ENCODE results near the gene IDE. TPM values are rescaled to one million over a fixed set of nuclear protein-coding genes. Genes with fewer than 3 reads are reported as not detected.

Gene IDE
- total RNA-seq, 1 experiment from 2014 or later: 72.9 TPM

DNA sequence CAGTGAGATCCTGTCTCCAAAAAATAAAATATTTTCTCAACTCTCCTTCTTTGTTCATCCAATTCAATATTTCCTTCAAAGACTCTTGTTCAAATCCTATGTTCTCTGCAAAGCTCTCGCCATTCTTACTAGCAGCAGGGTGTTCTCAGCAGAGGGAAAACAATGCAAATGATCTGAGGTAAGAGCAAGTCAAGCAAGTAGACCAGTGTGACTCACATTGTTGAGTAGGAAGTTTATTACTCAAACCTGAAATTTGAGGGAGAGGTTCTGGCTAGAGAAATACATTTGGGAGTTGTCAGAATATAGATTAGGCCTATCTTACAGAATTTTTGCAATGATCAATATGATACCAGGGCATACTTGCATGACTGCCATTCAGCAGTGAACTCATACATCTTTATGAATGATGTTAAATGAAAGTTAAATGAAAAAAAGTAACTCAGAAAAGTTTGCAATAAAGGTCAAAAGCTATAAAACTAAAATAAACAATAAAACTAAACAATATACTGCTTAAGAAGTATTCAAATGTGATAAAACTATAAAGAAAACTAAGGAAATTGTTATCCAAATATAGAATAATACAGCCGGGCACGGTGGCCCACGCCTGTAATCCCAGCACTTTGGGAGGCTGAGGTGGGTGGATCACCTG, 5.8 kb downstream of the IDE start:
- peak; percentile 33 for DNase-seq (ENCODE audit: low spot score)

DNA sequence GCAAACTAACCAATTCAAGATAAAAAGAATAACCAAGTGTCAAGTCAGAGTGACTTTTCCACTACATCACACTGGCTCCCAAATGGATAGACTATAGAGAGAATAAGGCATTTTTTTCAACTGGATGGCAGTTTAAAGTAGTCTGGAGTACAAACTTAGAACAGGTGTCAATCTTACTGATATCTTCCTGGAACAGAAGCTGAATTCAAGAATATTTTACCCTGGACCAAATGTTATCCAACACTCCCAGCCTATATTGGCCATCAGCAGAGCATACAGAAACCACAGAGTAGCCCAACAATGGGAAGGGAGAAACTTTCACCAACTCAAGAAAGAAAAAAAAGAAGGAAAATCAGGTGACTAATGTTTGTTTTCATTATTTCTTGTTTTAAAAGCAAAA, 11.5 kb downstream of the IDE start:
- no peak for DNase-seq (ENCODE audit: low spot score)

DNA sequence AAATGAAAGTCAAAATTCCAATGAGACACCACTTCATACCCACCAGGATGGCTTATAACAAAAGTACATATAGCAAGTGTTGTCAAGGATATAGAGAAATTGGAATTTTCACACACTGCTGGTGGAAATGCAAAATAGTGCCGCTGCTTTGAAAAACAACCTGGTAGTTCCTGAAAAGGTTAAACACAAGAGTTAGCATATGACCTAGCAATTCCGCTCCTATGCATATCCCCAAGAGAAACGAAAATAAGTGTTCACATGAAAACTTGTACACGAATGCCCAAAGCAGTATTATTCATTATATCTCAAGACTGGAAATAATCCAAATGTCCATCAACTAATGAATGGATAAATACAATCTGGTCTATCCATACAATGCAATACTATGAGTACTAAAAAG, 14.8 kb downstream of the IDE start:
- DNase-seq (ENCODE audit: low spot score): no peak

DNA sequence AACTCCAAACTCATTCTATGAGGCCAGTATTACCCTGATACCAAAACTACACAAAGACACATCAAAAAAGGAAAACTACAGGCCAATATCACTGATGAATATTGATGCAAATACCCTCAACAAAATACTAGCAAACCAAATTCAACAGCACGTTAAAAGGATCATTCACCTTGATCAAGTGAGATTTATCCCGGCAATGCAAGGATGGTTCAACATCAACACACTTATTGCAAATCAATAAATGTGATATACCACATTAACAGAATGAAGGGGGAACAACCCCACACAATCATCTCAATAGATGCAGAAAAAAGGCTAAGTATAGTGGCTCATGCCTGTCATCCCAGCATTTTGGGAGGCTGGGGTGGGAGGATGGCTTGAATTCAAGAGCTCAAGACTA, 19.9 kb downstream of the IDE start:
- no peak for DNase-seq (ENCODE audit: low spot score)

DNA sequence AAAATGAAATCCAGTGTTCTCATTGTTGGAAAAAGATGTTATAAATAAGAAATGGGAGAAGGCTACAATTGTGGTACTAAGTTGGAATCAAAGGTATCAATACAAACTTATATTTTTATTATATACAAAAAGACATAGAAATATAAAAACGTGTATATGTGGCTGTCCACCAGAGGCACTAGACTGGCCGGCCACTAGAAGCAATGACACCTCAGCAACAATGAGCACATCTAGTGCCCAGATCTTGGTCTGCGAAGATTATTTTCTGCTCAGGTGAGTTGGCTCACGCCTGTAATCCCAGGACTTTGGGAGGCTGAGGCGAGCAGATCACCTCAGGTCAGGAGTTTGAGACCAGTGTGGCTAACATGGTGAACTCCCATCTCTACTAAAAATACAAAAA, 21.6 kb downstream of the IDE start:
- DNase-seq (ENCODE audit: low spot score): no peak

DNA sequence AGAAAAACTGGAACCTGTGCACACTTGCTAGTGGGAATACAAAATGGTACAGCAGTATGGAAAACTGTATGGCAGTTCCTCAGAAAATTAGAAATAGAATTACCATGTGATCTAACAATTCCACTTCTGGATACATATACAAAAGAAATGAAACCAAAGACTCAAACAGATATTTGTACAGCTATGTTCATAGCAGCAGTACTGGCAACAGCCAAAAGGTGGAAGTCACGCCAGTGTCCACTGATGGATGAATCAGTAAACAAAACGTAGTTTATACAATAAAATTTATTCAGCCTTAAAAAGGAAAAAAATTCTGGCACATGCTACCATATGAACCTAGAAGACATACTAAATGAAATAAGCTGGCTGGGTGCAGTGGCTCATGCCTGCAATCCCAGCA, 23.0 kb downstream of the IDE start:
- no peak for DNase-seq (ENCODE audit: low spot score)

DNA sequence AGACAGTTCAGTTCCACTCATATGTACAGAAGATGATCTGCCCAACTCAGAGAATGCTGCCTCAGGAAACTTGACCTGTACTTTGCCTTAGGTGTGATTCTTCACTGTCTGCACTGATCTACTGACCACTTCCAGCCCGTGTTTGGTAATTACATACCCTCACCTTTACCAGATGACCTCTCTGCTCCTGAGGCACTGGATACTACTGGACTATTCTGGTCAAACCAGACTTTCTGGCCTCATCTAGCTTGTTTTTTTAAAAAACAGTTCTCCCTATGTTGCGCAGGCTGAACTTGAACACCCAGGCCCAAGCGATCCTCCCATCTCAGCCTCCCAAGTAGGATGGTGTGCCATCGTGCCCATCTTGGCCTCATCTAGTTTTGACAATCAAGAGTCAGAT, 26.2 kb downstream of the IDE start:
- DNase-seq (ENCODE audit: low spot score): no peak

DNA sequence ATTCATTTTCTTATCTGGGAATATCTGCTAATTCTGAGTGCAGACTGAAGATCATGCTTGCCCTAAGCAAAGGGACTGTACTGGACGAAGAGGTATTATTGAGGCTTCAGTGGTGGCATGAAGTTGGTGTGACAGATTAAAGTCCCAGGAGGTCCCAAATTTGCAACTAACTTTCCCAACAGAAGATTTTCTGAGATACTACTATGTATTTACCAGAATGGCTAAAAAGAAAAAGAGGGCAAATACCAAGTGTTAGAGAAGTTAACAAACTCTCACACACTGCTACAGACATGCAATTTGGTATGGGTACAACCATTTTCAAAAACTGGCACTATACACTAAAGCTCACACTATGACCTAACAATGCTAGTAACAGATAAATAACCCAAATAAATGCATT, 28.3 kb downstream of the IDE start:
- DNase-seq (ENCODE audit: low spot score): no peak

DNA sequence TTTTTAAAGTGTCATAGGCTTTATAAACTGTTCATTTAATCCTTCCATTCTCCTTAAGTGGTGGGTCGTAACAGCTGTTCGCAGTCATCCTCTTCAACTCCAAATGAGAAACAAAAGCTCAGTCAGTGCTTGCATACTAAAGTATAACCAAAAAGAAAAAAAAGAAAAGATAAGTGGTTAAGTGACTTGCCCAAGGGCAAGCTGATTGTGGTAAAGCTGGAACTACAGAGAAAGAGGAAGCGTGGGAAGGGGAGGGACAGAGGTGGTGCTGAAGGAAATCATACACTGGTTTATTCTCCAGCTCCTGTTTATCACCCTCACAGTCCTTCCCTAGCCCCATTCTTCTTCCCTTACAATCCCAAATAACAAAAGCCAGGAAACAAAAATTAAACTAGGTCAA, 29.6 kb downstream of the IDE start:
- DNase-seq (ENCODE audit: low spot score): peak; percentile 27

DNA sequence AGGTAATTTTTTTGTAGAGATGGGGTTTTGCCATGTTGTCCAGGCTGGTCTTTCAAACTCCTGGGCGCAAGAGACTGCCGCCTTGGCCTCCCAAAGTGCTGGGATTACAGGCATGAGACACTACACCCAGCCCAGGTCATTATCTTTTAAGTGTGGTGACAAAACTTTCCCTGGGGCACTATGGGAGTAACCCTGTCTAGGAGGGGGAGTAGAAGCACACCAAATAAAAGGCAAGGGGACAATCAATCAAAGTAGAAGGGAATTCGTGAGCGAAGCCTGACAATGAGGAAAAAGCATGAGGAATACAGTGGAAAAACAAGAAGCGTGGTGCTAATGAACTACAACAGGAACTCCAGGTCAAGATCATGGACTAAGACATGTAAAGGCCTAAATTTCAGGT, 31.4 kb downstream of the IDE start:
- DNase-seq (ENCODE audit: low spot score): no peak

DNA sequence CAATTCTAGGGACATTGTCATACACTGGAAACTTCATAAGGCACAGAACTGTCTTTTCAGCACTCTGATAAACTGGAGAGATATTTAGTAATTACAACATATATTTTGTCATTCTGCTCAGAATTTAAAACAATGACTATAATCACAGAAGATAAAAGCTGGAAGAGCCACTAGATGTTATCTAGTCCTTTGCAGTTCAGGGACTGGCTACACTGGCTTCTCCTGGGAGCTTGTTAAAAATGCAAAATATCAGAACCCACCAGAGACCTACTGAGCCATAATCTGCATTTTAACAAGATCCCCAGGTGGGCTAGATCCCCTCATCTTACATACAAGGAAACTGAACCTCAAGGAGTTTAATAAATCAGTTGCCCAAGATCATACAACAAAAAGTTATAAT, 32.3 kb downstream of the IDE start:
- DNase-seq (ENCODE audit: low spot score): no peak

DNA sequence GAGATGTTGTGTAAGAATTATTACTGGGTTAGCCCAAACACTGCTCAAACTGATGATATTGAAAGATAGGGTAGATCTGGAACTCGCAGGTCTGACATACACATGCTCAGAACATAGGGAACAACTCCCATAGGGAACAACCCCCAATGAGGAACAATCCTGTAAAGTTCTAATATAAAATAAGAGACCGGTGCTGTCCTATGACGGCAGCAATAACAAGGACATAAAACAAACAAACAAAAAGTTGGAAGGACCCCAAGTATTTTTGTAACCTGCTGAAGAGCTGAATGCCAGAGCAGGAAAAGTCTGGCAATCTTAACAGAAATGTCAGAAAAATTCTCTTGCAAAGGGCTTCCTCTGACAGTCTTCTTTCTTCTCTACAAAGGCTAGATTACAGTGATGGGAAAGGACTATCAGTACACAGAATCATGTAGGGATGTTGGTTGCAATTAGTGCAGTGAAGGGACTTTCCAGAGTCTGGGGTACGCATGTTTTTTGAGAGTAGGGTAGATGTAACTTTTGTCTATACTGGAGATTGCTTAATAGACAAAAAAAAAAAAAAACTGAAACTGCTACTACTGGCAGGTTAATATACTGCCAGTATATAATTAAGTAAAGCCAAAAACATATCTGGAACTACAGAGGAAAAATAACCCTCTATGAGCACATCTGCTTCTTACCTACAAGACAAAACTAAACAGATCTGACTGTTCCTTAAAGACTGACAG, 35.5 kb downstream of the IDE start:
- DNase-seq (ENCODE audit: low spot score): no peak

DNA sequence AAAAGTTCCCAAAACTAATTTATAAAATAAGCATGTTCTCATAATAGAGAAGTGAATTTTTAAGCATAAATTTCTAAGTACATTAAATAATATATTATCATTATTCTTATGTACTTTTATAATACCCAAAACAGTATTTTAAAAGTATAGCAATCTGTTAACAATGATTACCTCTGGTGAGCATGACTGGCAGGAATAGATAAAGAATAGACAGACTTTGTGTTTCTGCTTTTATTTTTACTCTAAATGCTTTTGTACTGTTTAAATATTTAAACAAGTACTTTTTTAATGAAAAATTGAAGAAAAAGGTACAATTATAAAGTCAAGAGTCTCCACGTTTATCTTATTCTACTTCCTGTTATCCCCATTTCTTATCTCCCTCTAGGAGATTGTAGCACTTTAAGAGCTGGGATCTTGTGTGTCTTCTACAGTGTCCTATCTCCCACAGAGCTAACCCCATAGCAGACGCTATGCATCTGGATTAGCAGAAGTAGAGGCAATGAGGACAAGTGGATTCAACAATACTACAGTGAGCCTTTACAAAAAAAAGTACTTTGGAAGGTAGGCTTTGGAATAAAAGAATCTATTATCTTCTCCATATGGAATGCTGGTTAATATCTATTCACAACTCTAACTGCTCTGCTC, 42.9 kb downstream of the IDE start:
- DNase-seq (ENCODE audit: low spot score): no peak

DNA sequence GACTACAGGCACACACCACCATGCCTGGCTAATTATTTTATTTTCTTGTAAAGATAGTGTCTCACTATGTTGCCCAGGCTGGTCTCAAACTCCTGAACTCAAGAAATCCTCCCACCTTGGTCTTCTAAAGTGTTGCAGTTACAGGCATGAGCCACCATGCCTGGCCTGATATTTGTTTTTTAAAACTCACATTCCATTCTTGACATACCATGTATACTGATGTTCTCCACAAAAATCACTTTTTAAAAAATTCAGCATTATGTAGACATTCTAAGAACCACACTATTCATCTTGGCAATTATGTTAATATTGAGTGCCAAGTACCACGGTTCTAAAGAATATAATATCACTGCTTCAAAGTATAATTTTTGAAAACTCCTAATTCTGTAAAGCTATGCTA, 43.5 kb downstream of the IDE start:
- DNase-seq (ENCODE audit: low spot score): no peak

DNA sequence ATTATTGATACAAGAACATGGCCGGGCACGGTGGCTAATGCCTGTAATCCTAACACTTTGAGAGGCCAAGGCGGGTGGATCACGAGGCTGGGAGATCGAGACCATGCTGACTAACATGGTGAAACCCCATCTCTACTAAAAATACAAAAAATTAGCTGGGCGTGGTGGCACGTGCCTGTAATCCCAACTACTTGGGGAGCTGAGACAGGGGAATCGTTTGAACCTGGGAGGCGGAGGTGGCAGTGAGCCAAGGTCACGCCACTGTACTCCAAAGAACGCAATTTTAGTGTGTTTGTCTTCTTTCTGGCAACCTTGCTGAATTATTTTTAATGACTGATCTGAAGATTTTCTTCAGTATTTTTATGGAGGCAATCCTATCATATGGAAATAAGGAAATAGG, 46.2 kb downstream of the IDE start:
- DNase-seq (ENCODE audit: low spot score): no peak

DNA sequence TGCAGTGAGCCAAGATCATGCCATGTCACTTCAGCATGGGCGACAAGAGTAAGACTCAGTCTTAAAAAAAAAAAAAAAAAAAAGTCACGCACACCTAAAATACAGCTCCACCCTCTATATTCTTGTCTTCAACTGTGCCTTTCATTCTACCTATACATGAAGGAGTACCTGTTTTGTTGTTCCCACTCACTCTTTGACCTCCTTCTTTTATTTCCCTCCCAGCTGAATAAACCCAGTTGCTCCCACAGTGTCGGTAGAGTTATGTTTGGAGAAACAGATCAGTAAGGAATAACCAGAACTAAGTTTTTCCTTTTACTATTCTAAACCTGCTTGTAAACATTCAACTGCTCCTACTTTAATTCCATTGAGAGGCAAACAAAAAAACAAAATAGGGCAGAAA, 50.3 kb downstream of the IDE start:
- no peak for DNase-seq (ENCODE audit: low spot score)

DNA sequence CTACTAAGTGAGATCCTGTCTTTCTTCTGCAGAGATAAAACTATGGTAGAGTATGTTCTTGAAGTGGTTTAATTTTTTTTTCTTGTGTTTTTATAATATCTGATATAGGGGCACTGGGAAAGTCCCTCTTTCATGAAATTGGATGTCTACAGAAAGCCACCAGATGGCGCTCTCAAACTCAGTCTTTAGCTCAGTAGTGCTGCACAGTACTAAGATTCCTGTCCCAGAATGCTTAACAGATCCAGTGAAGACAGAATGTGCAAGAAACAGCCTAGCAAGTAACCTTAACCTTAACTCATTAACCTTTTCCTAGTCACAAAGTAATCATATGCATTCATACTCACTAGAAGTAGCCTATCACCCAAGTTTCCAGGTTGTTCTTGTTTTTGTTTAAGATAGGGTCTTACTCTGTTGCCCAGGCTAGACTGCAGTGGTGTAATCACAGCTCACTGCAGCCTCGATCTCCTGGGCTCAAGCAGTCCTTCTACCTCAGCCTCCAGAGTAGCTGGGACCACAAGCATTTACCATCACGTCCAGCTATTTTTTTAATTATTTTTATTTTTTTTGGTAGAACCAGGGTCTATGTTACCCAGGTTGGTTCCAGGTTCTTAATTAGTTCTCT, 56.7 kb downstream of the IDE start:
- DNase-seq (ENCODE audit: low spot score): peak; percentile 65

DNA sequence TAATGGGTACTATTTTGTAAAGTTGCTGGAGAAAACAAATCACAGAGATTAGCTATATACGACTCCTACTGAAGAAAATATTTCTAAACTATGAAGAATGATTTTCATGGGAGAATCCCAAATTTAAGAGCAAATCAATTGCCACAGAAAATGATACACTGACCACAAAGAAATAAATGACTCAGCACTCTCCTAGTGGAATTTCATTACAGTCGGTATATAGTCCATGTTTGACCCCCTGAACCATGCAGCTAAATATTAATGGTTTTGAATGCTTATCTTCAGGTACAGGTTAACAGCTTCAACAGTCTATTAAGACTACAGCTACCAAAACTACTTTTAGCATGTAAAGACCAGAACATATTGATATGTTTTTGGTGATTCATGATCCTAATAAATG, 65.0 kb downstream of the IDE start:
- no peak for DNase-seq (ENCODE audit: low spot score)

DNA sequence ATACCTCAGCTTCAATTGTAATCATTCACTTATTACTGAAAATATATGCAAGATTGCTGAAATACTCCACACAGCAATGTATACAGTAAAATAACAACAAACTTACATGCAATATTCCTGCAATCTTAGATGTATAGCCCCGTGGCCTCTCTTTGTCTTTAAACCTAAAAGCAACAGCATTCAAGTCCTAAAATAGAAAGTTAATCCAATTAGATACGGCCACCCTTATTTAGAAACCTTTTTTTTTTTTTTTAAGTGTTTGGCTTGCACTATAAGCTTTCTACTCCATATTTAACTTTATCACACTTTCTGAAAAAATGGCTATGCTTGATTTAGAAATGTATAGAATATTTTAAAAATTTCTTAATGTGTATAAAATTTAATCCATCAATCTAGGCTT, 67.6 kb downstream of the IDE start:
- DNase-seq (ENCODE audit: low spot score): no peak

DNA sequence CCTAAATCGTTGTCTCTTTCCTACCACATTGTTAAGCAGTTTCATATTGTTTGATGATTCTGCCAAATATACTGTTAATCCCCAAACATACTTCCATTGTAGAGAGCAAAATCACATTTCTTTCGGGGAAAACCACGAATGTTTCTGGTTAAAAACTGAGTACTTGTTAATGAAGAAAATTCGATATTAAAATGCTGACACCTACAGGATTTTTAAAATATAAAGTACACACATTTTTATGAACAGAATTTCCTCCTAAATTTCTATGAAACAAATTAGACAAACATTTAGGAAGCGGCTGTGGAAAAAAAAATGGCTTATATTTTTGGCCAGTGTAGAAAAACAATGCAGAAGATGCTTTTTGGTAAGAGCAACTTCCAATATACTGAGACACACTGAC, 68.8 kb downstream of the IDE start:
- DNase-seq (ENCODE audit: low spot score): no peak

DNA sequence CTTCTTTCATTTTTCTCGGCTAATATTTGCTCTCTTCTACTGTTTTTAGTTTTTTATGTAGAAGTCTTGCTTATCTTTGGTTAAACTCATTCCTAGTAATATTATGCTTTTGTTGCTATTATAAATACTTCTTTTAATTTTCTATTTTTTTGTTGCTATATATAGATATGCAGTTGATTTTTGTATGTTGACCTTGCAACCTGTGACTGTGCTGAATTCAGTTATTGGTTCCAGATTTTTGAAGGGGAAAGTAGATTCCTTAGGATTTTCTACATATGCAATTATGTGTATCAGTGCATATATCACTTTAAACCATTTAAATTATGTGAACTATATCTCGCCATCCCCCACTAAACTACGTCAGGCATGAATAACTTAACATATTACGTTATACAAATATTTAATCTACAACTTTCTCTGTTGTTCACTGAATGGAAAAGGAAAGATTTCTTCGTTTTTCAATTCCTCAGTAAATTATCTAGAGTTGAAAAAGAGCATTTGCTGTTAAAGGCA, 71.5 kb downstream of the IDE start:
- DNase-seq (ENCODE audit: low spot score): no peak

DNA sequence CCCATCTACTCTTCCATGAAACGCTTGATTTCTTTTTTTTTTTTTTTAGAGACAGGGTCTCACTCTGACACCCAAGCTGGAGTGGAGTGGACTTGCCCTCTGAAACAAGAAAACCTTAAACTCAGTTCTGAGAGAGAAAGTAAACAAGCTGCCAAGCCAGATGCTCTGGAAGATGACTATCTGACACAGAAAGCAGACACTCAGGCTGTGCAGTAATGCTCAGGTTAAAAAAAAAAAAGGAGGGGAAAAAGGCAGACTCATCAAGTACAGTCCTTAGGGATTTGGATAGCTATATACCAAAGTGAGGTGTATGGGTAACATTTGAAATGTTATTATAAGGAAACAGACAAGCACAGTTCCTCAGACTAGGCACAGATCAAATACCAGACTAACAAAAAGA, 80.5 kb downstream of the IDE start:
- no peak for DNase-seq (ENCODE audit: low spot score)

DNA sequence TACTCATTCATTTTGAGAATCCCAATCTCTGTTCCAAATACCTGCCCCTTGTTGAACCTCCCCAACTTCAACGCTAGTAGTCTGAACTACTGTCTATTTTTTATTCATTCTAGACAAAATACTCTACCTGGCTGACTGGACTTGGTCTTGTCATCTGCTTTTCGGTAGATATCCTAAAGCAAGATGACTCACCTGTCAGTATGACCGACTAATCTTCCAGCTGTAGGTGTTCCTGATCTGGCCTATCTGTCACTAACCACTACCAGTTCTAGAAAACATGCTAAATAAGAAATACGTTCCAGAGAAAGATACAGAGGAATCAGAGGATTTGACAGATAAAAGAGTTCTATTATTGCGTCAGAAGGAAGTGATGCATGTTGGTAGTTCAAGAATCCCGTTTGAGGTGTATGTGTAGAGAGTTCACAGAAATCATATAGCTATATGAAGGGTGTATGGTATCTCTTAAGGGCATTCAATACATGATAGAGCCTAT, 81.1 kb downstream of the IDE start:
- no peak for DNase-seq (ENCODE audit: low spot score)

Measured in A172 (cell line).